WTC11 (cell line): Measurements from ENCODE around the gene TEP1.

Experiments used
- CREM ChIP-seq: sonication (generic); formaldehyde crosslinking; IDR thresholded peaks from 2 replicates; pipeline ENCODE4 v1.8.1; 2022; ENCODE audit warnings: mild to moderate bottlenecking, missing genetic modification reagents, moderate library complexity
- CTCF ChIP-seq: fragments of 200-600 bp; IDR thresholded peaks from 2 replicates; pipeline ENCODE4 v1.8.0; 2022; ENCODE audit warnings: antibody characterized with exemption
- E2F4 ChIP-seq: sonication (generic); formaldehyde crosslinking; IDR thresholded peaks from 2 replicates; pipeline ENCODE4 v1.8.1; 2022; ENCODE audit warnings: low read depth, mild to moderate bottlenecking, moderate library complexity, missing genetic modification reagents, borderline replicate concordance
- E2F5 ChIP-seq: sonication (generic); formaldehyde crosslinking; IDR thresholded peaks from 2 replicates; pipeline ENCODE4 v1.8.1; 2022; ENCODE audit warnings: mild to moderate bottlenecking, moderate library complexity, missing genetic modification reagents
- ELF4 ChIP-seq: sonication (generic); formaldehyde crosslinking; IDR thresholded peaks from 2 replicates; pipeline ENCODE4 v1.8.1; 2022; ENCODE audit warnings: low read depth, mild to moderate bottlenecking, moderate library complexity, missing genetic modification reagents
- FOXJ3 ChIP-seq: sonication (generic); formaldehyde crosslinking; IDR thresholded peaks from 2 replicates; pipeline ENCODE4 v1.9.0; 2021; ENCODE audit warnings: missing genetic modification reagents, mild to moderate bottlenecking, borderline replicate concordance
- JUN ChIP-seq: sonication (generic); formaldehyde crosslinking; IDR thresholded peaks from 2 replicates; pipeline ENCODE4 v1.8.0; 2023; ENCODE audit warnings: mild to moderate bottlenecking, missing genetic modification reagents
- PRDM15 ChIP-seq: sonication (generic); formaldehyde crosslinking; IDR thresholded peaks from 2 replicates; pipeline ENCODE4 v1.8.0; 2022; ENCODE audit warnings: missing genetic modification reagents
- ZNF512 ChIP-seq: sonication (generic); formaldehyde crosslinking; IDR thresholded peaks from 2 replicates; pipeline ENCODE4 v1.8.1; 2022; ENCODE audit warnings: missing genetic modification reagents, borderline replicate concordance

GRCh38 chr14:20382526-20382925 lies 30.8 kb downstream of the TEP1 start:
- no peak for TF ChIP-seq CTCF
- no peak for TF ChIP-seq E2F5
- TF ChIP-seq JUN: no peak
- TF ChIP-seq E2F4 (CRISPR knock-in tag): no peak
- TF ChIP-seq ELF4 (CRISPR knock-in tag): no peak
- no peak for TF ChIP-seq PRDM15
- no peak for TF ChIP-seq ZNF512 (CRISPR knock-in tag)
- TF ChIP-seq CREM (CRISPR knock-in tag): no peak
- no peak for TF ChIP-seq FOXJ3
